Dermis microvascular lymphatic vessel endothelial cell (primary cell): ENCODE measurements around the gene RABGAP1. TPM values are rescaled to one million over a fixed set of nuclear protein-coding genes. Genes with fewer than 3 reads are reported as not detected.

ENCODE experiments used
- DNase-seq, 2 donors: peaks; one replicate each; pipeline versions ENCODE4 v3.0.0 to v3.0.0-alpha.2; 2010; ENCODE audit warnings: low read depth in 2 of 2
- total RNA-seq: library from RNA; depleted of rRNA; stranded (reverse); fragments of >200 nt; gene quantifications from 2 replicates; pipeline ENCODE4 v1.2.1, GENCODE V29; 2014

RABGAP1 gene
- total RNA-seq, 1 donor from 2014 or later, result 34.4 TPM

DNA sequence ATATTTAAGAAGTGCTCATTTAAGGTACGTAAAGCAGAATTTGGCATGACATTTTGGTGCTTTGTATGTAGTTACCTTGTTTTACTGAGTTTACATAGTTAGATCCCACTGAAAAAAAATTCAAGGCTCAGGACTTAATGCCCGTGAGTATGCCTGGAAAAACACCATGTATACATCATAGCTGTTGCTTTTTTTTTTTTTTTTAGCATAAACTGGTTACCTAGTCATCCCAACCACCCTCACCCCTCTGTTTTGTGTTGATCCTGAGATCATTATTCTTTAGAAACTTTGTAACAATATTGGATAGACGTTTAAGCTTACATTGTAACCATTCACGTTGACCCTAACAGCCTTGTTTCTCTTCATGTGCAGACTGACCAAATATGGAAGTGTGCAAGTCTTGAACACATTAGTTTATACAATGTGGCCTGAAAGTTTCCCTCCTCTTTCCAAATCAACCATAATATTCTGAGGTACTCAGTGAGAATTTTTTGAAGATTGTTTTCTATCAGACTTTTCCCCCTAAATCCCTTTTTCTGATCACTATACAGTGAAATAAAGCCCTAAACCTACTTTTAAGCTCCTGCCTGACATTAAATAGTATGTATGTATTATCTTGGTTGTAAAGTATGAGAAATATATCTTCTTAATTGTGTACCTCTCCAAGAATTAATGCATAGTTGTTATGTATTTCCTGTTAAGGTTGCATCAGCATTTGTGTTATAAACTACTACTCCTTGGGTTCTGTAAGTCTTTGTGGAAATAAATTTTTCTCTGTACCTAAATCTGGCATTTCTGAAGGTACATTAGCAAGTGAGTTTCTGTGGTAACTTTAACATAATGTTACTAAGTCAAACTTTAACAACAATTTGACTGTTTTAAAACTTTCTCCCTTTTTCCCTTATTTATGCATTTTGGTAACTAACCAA is 4.4 kb downstream of the RABGAP1 start:
- no peak for DNase-seq

DNA sequence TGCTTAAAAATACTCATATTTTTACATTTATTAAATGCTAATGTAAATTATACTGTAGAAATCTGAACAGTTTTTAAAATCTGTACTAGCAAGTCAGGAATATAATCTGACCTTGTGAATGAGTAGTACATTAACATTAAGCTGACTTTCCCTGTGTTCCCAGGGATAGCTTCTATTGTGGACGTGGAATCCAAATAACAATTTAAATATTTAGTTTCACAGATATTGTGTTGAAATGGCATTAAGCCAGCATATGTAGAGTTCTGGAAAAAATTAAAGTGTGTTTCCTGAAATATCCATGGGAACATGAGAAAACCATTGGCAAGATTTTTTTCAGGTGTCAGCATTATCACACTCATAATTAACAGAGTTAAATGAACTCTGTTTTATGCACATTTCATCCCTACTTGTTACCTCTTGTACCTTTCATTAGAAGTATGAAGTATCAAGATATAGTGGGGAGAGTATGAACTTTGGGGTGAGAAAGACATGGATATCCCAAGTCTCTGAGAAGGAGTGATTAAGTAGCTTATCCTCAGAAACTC is 5.7 kb downstream of the RABGAP1 start:
- peak; percentile 66 to 89 for DNase-seq

DNA sequence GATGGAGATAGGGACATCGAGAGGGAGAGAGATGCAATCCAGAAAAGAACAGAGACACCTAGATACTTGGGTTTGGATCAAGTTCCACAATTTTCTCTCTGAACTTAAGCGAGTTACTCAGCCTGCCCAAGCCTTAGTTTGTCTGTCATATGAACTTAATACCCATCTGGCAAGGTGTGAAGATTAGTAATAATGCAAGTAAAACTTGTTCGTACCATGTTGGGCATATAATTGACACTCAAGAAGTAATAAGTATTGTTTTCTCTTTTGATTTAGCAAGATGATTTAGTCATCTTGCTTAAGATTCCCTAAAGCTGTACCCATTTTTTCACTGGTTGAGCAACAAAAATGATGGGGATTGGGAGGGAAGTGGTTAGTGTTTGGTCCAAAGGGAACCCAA is 7.5 kb downstream of the RABGAP1 start:
- no peak for DNase-seq

DNA sequence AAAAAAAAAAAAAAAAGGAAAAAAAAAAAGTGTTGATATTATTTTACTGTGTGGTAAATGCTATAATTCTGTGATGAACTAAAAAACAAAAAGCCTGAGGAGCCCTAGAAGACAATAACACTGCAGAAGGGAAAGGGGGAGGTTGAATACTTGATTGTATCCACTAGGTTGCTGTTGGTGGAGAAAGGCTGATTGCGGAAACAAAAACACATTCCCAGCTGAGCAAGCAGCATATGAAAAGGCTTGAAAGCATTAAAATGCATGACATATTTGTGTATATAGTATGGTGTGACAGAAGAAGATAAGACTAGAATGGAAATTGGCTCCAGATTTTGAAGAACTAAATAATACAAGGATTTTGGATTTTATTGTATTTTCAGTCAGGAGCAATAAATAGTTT is 8.9 kb downstream of the RABGAP1 start:
- peak in 1 of 2 donors; percentile 56 for DNase-seq

DNA sequence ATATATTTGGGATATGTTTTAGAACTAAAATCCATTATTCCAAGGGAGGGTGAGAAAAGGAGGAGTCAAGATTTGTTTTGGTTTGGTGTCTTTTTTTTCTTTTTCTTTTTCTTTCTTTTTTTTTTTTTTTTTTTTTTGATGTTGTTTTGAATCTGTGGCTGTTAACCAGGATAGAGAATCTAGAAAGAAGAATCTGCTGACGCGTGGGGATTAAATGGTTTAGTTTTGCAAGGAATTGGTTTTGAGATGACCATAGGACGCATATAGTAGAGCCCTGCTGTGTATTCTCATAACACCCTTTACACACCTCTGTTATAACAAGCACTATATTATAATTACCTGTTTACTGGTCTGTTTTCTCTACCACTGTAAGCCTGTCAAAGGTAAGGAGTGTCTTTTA is 9.4 kb downstream of the RABGAP1 start:
- DNase-seq, result no peak

DNA sequence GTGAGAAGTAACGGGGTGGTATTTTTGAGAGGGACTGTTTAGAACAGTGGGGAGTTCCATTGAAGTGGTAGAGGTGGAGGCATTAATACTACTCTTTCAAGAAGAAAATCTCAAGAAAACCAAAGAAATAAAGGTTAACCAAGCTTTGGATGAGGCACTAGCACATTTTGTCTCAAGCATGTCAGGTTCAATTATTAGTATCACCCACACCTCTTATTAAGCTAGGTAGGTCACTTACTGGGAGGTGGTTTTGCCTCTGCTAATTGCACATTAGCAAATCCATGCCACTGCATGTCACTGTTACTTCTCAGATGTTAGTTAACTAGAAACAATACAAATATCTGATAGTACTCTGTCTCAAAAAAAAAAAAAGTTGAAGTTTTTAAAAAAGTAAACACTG is 10.2 kb downstream of the RABGAP1 start:
- DNase-seq, result no peak

DNA sequence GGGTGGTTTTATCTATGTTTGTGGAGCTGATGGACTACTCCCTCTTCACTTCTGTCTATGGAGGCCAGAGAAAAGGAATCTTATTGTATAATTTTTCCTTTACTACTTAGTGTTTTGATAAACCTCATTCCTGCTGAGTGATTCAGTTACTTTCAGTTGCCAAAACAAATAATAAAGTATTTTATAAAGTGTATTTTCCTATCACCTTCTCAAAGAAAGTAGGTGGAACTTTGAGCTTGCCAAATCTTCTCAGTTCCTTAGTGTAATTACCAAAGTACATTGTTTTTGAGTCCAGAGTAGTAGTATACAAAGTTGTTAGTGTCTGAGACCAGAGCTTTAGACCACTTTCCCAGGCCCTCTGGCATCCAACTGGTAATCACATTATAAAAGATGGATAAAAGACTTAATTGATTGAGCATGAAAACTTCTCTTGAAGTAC is 13.5 kb downstream of the RABGAP1 start:
- peak in 1 of 2 donors; percentile 82 for DNase-seq

DNA sequence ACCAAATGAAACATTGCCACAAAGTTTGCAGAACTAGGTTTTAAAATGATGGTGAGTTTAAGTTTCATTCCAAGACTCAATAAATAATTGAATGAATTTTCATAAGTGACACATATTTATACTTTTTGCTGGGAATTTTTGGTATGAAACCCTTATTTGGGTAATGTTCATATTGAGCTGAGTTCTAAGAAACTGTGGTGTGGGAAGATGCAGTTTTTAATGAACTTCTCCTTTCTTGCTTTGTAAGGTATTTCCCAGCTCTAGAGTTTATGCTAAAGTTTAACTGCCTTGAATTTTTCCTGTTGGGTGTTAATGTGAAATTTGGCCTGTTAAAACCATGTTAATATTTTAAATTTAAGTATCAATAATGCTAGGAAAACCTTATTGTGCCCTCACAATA is 15.1 kb downstream of the RABGAP1 start:
- DNase-seq, result no peak

DNA sequence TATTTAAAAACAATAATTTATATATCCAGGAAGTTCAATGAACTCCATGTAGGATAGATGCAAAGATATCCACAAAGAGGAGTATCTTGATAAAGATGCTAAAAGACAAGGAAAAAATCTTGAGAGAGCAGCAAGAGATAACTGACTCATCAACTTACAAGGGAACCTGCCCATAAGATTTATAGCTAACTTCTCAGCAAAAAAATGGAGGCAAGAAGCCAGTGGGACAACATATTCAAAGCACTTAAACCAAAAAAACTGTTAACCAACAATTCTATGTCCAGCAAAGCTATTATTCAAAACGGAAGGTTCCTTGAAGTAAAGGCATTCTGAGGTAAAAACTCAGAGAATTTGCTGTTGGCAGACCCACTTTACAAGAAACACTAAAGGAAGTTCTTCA is 20.3 kb downstream of the RABGAP1 start:
- no peak for DNase-seq

DNA sequence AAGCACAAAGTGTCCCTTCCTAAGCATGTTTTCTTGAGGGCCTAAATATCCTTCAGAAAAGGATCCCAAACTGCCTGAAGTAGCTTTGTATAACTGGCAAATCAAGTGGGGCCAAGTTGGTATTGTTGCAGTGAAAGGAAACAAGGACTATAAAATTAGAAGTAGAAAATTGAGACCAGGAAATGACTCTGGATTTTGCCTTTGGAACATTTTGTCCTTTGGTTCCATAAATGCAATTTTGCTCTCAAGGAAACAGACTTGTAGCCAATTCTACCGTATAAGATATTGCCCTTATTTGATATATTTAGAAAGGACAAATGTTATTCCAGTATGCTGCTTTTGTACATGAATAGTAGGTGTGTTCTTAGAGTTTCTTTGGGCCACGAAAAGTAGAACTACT is 34.4 kb downstream of the RABGAP1 start:
- DNase-seq, result peak in 1 of 2 donors; percentile 72

DNA sequence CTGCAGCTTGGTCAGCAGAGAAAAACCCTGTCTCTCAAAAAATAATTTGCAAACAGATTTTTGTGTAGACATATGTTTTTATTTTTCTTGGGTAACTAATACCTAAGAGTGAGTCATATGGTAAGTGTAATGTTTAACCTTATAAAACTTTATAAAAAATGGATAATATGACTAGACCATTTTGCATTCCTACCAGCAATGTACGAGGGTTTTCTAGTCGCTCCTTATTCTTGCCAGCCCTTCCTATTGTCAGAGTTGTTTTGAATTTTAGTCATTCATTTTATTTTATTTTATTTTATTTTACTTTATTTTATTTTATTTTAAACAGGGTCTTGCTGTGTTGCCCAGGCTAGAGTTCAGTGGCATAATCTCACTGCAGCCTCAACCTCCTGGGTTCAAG is 37.8 kb downstream of the RABGAP1 start:
- no peak for DNase-seq

DNA sequence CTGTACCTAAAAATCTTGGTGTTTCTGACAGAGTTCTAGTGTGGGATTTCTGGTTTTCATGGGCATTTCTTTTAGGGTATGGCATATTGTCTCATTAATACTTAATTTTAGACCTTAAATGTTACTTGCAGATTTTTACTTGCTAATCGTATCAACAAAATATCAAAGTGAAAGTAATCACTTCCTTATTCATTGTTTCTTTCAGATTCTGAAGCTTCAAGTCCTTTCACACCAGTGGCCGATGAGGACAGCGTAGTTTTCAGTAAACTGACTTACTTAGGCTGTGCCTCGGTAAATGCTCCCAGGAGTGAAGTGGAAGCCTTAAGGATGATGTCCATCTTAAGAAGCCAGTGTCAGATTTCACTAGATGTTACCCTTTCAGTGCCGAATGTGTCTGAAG is 45.2 kb downstream of the RABGAP1 start:
- DNase-seq, result no peak

DNA sequence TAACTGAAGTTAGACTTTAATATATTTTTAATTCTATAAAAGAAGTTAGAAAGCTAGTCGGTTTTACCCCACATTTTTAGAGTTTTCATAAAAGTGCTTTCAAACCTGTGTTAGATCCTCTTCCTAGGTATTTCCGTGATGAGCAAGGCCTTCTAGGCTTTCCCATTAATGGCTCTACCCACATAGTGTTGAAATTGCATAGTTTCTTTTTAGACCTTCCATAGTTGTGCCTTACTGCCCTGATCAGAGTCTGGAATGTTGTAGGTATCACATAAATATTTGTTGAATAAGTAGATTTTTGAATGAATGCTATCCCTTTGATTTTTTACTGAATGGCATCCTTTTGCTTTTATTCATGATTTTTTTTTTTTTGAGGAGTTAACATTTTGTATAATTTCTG is 47.3 kb downstream of the RABGAP1 start:
- DNase-seq, result no peak

DNA sequence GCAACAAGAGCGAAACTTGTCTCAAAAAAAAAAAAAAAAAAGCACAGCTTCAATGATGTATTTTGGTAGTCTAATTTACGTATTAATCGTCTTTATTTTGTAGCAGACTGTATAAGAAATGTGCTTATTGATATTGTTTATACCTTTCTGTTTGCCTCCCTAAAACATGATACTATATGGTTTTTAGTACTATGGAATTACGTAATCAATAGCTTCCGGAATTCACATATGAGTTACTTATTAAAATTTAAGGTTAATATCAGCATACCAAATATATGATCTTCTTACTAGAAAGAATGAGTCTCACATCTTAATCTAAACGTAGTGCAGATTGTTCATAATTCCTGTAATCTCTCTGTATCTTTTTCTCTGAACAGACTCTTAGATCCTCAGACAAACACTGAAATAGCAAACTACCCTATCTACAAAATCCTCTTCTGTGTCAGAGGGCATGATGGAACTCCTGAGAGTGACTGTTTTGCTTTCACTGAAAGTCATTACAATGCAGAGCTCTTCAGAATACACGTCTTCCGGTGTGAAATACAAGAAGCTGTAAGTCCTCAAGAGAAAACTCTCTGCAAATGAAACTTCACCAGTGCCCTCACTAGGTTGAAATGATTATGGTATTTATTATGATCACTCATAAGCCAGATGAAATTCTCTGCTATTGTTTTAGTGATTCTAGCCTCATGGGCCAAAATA is 48.3 kb downstream of the RABGAP1 start:
- DNase-seq, result peak in 1 of 2 donors; percentile 6

DNA sequence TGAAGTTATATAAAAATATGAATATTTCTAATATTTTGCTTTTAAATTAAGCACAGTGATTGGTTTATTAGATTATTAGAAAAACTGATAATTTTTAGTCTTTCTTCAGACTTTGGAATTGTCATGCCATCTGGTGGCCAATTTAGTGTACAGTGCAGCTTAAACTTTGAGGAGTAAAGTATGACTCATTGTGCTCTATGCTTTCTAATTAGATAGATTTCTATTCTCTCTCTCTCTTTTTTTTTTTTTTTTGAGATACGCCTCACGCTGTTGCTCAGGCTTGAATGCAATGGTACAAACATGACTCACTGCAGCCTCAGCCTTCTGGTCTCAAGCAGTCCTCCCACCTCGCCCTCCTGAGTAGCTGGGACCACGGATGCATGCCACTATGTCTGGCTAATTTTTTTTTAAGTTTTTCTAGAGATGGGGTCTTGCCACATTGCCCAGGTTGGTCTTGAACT is 50.6 kb downstream of the RABGAP1 start:
- DNase-seq, result peak; percentile 62 to 83

DNA sequence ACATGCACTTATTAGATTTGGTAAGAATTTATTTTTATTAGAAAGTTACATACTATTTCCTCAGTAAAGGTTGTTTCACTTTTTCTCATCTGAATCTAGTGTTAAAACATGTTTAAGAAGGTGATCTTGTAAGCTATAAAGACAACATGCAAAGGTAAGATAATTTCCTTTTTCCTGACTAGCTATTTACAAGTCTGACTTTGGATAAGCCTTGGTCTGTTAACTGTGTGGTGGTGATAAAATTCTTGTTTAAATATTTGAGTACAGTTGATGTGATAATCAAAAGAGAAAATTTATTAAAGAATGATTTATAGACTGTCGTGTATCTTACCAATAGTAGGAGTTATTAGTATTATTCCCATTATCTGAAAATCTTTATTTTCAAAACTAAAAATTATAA is 55.8 kb downstream of the RABGAP1 start:
- DNase-seq, result no peak

DNA sequence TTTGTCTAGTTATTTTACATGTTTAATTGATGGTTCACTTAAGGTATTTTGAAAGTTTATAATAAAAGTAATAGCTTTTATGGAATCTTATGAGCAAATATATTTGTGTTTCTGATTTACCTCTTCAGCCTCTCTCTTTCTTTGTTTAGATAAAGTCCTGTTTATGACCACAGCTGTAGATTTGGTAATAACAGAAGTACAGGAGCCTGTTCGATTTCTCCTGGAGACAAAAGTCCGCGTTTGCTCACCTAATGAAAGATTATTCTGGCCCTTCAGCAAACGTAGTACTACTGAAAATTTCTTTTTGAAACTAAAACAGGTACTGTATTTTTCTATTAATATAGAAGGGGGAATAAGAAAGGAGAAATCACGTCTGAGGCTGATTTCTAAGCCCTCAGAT is 57.6 kb downstream of the RABGAP1 start:
- DNase-seq, result no peak

DNA sequence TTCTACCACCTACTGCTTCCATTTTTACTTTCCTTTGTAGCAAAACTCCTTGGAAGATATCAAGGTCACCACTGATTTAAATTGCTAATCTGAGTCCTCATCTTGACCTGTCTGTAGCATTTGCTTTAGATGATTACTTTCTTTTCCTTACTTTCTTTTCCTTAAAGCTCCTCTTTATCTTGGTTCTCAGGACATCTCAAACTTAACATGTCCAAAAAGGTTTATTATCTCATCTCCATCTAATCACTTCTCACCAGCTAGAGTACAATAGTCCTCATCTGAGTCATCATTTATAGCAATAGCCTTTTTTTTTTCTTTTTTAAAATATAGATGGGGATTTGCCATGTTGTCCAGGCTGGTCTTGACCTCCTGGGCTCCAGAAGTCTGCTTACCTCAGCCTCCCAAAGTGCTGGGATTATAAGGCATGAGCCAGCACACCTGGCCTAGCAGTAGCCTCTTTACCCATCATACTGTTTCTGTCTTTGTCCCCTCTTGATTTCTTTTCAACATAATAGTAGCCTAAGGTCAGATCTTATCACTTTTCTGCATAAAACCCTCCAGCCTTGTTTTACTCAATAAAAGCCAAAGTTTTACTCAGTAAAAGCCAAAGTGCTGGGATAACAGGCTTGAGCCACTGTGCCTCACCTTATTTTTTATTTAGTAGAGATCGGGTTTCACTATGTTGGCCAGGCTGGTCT is 59.7 kb downstream of the RABGAP1 start:
- peak in 1 of 2 donors; percentile 59 for DNase-seq

DNA sequence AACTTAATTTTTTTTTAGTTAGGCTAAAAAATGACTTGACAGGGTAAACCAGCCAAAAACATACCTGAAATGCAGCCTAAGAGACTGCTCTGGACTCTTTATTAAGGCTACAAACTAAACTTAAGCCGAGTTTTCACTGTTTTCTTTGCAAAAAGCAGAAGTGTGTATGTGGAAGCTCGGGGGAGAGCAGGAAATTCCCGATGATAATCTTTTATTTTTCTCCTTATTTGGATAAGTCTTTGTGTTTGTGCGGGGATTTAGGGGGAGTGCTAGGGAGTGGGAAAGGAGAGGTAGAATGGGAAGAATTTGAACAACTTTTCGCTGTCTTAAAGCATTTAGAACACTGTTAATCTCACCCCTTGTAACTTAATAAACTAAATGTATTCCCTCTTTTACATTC is 61.9 kb downstream of the RABGAP1 start:
- peak in 1 of 2 donors; percentile 76 for DNase-seq

DNA sequence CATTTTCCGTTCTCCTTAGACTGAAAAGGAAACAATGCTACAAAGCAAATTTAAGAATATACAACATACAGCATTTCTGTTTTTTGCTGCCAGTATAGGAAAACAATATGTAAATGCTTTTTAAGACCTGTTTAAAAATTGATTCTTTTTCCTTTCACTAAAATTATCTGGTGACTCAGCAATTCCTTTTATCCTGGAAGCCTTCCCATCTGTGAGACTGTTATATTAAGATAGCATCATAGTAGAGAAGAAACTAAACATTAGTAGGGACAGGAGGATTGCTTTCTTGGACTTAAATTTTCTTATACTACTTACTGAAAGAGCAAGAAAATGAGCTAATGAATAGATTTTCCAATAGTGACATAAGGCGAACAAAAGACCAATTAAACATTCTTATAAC is 62.6 kb downstream of the RABGAP1 start:
- DNase-seq, result peak in 1 of 2 donors; percentile 46

DNA sequence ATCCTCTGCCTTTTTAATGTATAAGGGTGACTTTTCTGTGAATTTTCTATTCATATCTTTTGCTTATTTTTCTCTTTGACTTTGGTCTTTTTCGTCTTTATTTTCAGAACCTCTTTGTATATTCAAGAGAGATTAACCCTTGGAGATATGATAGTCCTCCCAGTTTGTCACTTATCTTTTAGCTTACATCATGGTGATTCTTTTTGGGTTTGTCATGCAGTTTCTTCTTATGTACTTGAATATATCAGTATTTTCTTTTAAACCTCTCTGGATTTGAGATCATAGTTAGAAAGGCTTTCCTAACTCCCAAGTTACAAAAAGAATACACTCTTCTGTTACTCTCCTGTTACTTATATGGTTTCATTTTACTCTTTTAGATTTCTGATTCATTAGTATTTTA is 65.1 kb downstream of the RABGAP1 start:
- no peak for DNase-seq

DNA sequence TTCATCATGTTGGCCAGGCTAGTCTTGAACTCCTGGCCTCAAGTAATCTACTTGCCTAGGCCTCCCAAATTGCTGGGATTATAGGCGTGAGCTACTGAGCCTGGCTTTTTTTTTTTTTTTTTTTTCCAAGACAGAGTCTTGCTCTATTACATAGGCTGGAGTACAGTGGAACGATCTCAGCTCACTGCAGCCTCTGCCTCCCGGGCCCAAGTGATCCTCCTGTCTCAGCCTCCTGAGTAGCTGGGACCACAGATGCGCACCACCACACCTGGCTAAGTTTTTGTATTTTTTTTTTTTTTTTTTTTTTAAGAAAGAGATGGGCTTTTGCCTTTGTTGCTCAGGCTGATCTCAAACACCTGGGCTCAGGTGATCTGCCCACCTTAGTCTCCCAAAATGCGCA is 66.4 kb downstream of the RABGAP1 start:
- no peak for DNase-seq
